Measurements from ENCODE around the gene SLC4A5.
"Not testable (repeated sequence)": the region's sequence is repeated elsewhere in the genome, so short reads cannot be mapped to it uniquely, and the experiment has no call there.

SLC4A5 gene

DNA sequence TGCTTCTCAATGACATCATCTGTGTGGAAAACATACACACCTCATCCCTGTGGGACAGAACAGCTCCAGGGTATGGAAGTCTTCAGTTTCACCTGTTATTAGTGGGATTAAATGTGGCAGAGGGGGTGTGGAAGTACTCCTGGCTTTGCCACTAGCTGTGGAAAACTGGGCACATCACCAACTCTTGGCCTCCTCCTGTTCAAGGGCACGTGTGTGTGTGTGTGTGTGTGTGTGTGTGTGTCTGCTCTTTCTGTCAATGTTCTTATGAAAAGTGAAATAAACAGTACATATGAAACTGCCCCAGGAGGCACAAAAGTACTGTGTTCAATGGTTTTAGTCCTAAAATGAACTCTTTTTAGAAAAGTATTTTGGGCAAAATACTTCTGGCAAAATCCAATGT is 78.9 kb downstream of the SLC4A5 start:
- DNase-seq (ENCODE audit: low read depth): no peak

DNA sequence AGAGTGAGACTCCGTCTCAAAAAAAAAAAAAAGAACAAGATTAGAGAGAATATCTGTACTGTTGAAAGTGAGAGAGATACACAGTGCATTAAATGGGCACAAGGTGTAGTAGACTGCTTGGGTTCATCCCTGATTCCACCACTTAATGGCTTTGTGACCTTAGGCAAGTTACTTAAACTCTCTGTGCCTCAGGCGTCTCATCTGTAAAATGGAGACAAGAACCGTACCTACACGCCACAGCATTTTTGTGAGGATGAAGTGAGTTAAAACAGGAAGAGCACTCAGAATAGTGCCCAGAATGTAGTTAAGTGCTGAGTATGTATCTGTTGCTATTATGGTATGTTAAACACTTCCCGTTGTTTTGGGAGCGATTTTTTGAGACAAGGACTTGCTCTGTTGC is 80.5 kb downstream of the SLC4A5 start:
- DNase-seq (ENCODE audit: low read depth): no peak

DNA sequence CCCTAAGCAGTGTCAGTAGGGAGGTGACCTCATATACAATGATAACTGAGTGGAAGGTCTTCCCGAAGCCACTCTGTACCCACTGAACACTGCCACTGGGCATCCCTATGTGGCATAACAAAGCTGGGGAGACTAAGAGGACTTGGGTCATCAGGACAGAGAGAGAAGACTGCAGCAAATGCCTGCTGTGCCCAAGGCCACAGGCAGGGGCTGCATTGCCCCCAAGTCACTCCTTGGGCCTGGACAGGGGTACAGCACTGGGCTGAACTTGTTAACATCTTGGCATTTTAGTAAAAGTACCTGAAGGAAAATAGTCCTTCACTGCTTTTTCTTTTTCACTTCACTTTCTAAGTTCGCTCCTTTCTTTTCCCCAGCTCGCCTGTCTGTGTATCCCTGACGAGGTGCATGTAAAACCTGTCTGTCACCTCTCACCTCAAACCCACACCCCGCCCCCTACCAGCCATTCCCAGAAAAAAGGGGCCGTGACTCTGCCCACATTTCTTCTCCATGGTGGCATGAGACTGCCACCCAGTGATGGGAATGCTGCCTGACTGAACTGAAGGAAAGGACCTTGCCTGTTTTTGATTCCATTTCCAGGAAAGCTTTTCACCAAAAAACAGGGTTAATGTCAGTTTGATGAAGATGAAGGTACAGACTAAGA is 81.9 kb downstream of the SLC4A5 start:
- no peak for DNase-seq (ENCODE audit: low read depth)

DNA sequence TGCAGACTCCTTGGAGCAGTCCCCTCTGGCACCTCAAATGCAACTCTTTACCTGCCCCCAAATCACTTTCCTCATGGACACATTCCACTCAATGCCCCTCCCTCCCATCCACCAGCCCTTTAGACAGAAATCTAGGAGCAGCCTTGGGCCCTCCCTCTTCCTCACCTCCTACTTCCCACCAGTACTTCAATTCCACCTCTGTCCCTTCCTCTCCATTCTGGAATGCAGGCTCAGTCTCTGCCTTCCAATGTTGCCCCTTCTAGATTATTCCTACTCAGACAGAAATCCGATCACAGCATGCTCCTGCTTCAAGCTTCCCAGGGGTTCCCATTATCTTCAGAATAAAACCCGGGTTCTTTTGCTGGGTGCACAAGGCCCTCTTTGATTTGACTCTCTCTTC is 82.7 kb downstream of the SLC4A5 start:
- no peak for DNase-seq (ENCODE audit: low read depth)

DNA sequence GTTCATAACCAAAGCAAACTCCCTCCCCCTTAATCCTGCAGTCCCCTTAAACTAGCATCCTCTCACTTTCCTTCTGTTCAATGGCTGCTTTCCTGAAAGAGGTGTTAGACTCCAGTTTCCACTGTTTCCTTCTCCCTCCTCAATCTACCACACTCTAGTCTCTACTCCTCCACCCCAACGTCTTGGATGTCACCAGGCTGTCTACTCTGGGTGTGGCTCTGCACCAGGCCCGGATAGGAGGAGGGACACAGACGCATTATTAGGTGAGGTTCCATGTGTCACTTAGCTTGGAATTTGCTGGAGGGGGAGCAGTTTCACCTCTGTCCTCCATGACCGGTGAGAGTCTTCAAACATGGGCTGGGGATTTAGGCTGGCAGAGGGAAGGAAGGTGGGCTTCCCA is 83.5 kb downstream of the SLC4A5 start:
- DNase-seq (ENCODE audit: low read depth): no peak

DNA sequence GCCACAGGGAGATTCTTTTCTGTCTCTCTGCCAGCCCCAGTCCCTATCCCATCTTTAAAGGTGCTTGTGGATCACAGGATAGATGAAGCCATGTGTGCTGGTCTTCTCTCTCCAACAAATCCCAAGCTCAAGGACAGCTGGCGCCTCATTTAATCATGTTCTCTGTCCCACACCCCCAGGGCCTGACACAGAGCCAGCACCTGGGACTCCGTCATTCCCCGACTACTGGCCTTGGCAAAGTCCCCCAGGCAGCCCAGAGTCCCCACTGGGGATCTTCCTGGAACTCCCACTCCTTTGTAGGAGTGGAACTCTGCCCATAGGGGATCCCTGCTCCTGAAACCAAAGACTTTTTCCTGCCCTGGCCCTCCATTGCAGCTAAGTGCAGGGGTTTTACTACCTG is 84.0 kb downstream of the SLC4A5 start:
- no peak for DNase-seq (ENCODE audit: low read depth)

DNA sequence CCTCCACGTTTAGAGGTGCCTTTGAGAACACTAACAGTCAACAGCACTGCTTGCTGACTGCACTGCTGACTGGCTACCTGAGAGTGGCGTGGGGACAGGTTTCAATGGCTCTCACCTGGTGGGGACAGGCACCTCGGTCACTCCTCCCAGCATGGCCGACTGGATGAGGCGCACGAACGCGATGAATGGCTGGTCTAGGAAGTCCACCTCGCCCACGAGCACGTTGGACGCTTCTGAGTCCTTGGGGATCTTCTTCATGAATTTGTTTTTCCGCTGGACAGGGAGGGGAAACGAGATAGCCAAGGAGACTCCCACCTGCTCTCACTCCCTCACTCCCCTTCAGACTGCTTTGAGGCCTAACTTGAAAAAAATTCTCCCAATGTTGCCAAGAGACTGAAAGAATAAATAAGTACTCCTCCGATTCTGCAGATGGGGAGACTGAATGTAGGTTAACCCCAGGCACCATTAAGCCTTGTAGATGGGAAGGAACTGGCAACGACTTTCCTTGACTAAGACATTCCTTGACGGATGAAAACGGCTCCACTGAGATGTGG is 87.5 kb downstream of the SLC4A5 start:
- no peak for DNase-seq (ENCODE audit: low read depth)

DNA sequence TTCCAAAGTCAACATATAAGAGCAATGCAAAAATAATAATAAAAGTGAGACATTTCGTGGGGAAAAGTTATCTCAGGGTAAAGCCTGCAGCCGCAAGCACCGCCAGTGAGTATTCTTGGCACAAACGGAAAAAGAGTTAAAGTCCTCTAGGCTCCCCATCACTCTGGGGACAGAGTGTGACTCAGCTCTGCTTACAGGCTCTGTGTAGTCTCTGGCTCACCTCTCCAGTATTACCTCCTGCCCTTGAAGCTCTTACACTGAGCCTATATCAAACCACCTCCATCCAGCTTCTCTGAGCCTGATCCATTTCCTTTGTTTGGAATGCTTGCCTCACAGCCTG is 89.3 kb downstream of the SLC4A5 start:
- no peak for DNase-seq (ENCODE audit: low read depth)

DNA sequence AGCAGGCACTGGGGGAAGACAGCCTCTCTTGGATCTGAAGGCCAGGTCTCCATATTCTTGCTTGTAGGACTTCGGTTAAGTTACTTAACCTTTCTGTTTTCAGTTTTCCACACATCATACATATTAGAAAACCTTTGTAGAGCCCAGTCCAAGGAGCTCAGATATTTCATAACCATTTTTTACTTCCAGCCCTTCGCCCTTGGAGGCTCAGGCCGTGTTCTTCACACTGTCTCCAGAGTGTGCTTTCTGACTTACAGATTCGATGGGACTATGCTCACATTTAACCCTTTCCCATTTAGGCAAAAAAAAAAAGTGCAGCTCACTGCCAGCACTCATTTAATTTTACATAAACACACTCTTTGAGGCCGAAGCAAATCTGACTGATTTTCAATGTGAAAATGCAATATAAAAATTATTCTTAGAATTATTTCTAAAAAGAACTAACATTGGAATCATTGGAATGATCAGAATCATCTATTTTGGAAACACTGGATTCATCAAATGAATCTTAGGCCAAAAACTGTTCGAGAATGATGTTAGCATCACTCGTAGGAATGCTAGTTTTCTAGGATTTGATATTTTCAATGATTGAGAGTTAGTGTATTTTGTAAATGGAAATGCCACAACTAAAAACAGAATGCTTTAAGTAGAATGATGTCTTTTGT is 89.8 kb downstream of the SLC4A5 start:
- no peak for DNase-seq (ENCODE audit: low read depth)

DNA sequence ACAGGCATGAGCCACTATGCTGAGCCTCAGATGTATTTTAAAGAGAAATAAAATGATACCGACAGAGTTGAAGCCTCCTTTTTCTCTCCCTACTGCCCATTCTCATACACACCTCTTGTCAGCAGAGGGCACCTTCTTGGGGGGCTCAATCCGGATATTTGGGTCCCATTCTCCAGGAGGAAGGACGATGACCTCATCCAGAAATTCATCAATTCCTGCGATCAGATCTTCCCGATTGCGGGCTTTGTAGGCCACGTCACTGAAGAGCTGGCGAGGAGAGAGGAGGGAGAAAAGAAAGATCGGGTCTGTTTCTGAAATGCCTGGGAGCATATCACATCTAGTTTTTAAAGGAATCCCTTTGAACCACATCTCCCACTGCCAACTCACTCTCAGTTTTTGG is 90.4 kb downstream of the SLC4A5 start:
- no peak for DNase-seq (ENCODE audit: low read depth)

DNA sequence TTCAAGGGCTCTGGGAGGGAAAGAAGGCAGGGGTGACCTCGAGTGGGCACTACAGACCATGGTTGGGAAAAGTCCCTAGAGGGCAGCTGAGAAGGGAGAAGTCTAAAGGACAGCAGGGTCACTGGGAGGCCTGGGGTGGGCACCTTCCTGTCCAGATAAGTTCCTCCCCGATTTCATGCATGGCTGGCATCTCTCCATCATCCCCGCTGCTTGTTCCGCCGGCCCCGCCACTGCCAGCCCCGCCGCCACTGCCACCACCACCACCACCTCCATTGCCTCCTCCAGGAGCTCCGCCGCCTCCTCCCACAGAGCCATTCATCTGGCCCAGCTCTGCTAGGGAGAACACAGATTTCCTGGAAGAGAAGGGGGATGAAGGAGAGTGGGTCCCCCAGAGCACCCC is 91.2 kb downstream of the SLC4A5 start:
- DNase-seq (ENCODE audit: low read depth): no peak

DNA sequence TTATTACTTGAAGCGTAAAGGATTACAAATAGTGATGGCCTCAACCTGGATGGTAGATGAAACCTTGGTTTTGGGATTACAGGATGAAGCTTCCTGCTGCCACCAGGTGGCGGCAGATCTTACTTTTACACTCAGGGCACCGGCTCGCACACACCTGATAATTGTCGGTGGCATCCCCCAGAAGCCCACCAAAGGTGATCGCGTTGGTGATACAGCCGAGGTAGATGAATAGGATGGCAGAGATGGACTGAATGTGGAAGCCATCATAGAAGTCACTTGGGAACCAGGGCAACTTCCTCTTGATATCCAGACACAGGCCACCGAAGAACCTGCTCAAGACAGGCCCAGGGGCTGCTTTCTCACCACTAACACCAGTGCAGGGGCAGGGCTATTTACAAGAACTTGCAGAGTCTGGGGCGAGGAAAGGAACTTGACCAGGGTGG is 93.0 kb downstream of the SLC4A5 start:
- peak; percentile 5 for DNase-seq (ENCODE audit: low read depth)

DNA sequence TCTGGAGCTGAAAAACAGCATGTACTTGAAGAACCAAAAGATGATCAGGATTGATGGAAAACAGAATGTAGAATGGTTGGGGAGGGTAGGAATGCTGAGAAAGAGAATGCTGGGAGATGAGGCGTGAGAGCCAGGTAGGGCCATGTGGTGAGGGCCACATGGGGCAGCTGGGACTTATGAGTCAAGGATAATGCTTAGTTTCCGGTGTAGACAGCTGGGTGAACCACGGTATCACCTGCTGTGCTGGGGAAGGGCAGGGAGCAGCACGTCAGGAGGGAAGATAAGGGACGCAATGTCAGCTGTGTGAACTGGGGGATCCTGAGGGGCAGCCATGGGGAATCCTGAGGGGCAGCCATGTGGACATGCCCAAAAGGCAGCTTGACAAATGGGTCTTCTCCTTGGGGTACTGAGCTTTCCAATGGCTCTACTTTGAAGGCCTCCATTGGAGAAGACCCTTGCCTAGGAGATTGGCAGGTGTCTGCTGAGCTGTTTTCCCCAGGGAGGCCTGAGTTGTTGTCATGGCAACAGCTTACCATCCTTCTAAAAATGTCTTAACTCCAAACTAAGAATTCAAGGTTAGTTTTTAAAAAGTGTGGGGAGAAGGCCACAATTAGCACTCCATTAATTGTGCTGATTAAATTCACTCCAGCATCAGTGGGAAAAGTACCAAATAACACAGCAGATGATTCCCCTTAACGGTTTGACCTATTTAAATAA is 93.7 kb downstream of the SLC4A5 start:
- DNase-seq (ENCODE audit: low read depth): no peak

DNA sequence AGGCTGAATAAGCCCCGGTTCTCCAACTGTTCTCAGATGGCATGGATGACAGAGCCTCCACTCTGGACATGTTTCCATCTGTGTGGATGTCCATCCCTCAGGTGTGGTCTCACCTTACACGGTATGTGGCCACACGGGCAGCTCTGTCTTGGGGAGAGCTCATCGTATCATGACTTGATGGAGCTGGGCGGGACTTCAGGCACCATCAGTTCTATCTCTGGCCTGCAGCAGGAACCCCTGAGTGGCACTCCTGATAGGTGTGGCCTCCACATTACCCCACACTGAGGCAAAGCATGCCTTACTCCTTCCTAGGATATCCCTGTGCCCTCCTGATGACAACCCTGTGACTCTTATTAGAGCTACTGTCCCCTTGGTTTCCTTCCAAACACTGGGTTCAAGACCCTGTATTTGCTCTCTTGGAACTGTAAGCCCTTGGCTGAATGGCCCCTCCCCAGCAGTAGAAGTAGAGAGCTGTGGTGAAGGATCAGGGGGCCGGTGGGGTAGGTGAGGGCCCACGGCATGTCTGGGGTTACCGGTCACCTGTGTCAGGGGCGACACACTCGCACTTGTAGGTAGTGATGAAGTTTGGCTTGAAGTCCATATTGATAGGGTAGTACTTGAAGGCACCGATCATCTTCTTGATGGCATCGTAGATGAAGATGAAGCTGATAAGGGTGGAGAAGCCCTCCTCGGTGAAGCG is 96.6 kb downstream of the SLC4A5 start:
- no peak for DNase-seq (ENCODE audit: low read depth)

DNA sequence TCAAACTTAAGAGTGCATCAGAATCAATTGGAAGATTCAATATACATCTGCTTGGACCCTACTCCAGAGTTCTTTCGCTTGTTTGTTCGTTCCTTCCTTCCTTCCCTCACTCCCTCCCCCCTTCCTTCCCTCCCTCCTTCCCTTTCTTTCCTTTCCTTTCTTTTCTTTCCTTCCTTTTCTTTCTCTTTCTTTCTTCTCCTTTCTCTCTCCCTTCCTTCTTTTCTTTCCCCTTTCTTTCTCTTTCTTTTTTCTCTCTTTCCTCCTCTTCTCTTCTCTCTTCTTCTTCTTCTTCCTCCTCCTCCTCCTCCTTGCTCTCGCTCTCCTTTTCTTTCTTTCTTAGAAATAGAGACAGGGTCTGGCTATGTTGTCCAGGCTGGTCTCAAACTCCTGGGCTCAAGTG is 98.9 kb downstream of the SLC4A5 start:
- no peak for DNase-seq (ENCODE audit: low read depth)

DNA sequence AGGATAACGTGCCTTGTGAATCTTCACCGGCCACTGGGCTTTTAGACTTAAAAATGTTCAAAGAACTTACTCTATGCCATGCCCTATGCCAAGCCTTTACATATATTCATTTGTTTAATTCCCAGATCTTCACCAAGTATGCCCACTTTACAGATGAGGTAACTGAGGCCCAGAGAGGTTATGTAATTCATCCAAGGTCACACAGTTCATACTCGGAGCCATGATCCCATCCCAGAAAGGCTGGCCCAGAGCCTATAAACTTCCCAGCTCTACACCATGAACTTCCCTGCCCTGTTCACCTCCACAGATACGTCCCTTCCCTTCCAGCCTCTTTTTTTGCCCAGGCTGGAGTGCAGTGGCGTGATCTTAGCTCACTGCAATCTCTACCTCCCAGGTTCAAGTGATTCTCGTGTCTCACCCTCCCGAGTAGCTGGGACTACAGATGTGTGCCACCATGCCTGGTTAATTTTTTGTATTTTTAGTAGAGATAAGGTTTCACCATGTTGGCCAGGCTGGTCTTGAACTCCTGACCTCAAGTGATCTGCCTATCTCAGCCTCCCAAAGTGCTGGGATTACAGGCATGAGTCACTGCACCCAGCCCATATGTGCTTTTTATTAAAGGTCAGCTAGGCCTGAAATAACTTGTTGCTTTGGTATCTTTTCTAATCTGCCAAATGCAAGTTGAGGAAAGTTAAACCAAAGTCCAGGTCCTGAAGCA is 100.7 kb downstream of the SLC4A5 start:
- DNase-seq (ENCODE audit: low read depth): no peak

DNA sequence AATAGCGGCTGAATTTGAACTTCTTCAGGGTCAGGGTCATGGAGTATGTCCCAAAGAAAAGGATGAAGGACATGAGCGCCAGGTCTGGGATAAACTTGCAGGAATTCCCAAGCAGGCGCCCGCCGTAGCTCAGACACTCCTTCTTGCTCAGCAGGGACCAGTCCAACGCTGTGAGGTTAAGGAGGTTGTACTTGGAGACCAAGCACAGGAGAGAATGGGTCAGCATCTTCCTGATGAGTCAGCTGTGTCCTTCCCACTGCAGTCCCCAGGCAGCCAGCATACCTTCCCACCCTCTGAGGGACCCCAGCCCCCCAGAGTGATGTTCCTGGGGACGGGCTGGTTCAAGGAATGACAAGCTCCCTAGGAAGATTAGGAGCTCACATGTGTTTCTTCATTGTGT is 103.9 kb downstream of the SLC4A5 start:
- DNase-seq (ENCODE audit: low read depth): no peak

DNA sequence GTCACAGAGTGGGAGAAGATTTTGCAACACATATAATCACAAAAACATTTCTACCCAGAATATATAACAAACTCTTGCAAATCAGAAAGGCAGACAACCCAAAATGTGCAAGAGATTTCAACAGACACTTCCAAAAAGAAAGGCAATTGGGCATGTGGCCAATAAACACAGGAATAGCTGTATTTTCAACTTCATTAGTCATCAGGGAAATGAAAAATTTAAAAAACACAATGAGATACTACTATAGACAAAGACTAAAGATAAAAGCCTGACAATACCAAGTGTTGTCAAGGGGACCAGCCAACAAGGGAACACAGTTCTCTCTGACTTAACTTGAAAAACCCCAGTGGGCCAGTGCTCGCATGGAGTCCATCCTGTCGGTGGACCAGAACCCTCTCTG is 104.3 kb downstream of the SLC4A5 start:
- no peak for DNase-seq (ENCODE audit: low read depth)

DNA sequence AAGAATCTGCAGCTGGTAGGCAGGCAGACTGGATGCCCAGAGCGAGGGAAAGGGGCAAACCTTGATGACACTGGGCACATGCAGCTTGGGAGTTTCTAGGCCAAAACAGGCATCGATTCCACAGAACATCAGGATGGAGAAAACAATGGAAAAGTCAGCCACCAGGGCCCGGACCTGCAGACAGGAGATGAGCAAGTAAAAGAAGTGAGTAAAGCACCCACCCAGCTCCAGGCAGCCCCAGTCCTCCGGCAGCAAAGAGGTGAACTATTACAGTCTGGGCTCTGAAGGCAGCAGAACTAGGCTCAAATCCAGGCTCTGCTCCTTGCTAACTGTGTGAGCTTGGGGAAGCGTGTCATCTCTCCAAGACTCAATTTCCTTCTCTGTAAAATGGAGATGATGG is 108.2 kb downstream of the SLC4A5 start:
- DNase-seq (ENCODE audit: low read depth): no peak

DNA sequence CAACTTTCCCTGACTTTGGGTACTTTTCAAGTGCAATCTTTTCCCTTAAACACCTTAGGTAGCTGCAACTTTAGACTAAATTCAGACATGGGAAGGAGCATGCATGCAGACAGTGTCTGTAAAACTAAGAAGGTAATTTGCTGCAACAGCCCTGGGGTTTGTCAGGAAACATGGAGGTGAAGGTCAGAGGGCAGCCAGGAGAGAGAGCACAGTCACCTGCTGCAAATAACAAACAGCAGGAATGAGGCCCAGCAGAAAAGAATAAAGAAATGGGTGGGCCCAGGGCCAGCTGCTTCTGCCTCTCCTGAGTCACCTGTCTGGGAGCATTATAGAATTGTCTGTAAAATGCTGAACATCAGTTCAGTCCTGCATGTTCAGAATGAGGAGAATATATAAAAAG is 109.6 kb downstream of the SLC4A5 start:
- DNase-seq (ENCODE audit: low read depth): no peak

DNA sequence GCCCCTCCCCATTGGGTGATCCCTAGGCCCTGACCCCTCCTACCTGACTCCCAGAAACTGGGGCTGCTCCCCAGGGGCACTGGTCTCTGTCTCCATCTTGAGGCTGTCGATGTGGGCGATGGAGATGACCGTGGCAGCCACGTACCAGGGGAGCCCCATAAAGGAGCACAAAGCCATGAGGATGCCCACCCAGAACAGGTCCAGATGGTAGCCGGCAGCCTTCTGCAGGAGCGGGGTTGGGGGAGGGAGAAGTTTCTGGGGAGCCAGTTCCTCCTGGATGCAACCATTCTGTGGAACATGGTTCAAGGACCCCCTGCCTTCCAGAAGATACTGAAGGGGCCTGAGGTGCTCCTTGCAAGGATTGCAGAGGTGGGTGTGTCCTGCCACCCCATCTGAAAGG is 110.8 kb downstream of the SLC4A5 start:
- DNase-seq (ENCODE audit: low read depth): no peak

DNA sequence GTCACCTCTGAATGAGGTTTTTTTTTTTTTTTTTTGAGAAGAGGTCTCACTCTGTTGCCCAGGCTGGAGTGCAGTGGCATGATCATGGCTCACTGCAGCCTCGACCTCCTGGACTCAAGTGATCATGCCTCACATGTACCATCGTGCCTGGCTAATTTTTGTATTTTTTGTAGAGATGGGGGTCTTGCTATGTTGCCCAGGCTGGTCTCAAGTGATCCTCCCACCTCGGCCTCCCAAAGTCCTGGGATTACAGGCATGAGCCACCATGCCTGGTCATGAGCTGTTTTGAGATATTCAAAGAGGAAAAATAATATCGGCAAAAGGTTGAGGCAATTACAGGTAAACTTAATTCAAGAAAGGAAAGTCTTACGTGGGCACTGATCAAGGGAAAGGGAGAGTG is 113.4 kb downstream of the SLC4A5 start:
- DNase-seq (ENCODE audit: low read depth): not testable (repeated sequence)
